Coronary artery (tissue), 2 donors: Measurements from ENCODE around the gene DLGAP5.
A peak's percentile ranks its signal among the peaks of the same experiment; 100 is the strongest.

Source experiments
- DNase-seq: peaks from one replicate; pipeline ENCODE4 v3.0.0-alpha.2; 2017; ENCODE audit warnings: low spot score
- H3K27ac ChIP-seq, 2 donors: fragments of 200-600 bp; sonication (generic); one replicate each; pipeline ENCODE4 v1.5.1; 2016 to 2019
- H3K4me3 ChIP-seq: fragments of 200-600 bp; sonication (generic); 2 replicates; pipeline ENCODE4 v1.5.1; 2016; ENCODE audit warnings: mild to moderate bottlenecking, moderate library complexity
- CTCF ChIP-seq: fragments of 200-600 bp; sonication (generic); IDR thresholded peaks from one replicate; pipeline ENCODE4 v1.5.1; 2019; ENCODE audit warnings: antibody characterized with exemption

DLGAP5 gene

GRCh38 chr14:55188686-55189295 is 2.6 kb downstream of the DLGAP5 start:
- no peak overlapping the region for H3K27ac ChIP-seq
- no peak for DNase-seq
- no peak overlapping the region for H3K4me3 ChIP-seq
- no peak for TF ChIP-seq CTCF

- TF ChIP-seq CTCF: no peak
- Histone ChIP-seq H3K4me3 (no peak overlapping the region), H3K27ac (no peak overlapping the region)
- no peak for DNase-seq
These were observed 11.0 kb downstream of the DLGAP5 start for GRCh38 chr14:55180434-55180833.

GRCh38 chr14:55180006-55180405 is 11.4 kb downstream of the DLGAP5 start:
- DNase-seq: no peak
- TF ChIP-seq CTCF: no peak
- no peak overlapping the region for H3K4me3 ChIP-seq
- no peak overlapping the region for H3K27ac ChIP-seq

- no peak overlapping the region for H3K27ac ChIP-seq
- no peak overlapping the region for H3K4me3 ChIP-seq
- TF ChIP-seq CTCF: no peak
- no peak for DNase-seq
These were observed 20.9 kb downstream of the DLGAP5 start for GRCh38 chr14:55170526-55170925.

GRCh38 chr14:55160989-55161388 is 30.4 kb downstream of the DLGAP5 start:
- Histone ChIP-seq H3K4me3 (no peak overlapping the region), H3K27ac (no peak overlapping the region)
- TF ChIP-seq CTCF: peak; percentile 29
- DNase-seq: no peak

- no peak overlapping the region for H3K27ac ChIP-seq
- H3K4me3 ChIP-seq: no peak overlapping the region
- no peak for DNase-seq
- no peak for TF ChIP-seq CTCF
These were observed 33.0 kb downstream of the DLGAP5 start for GRCh38 chr14:55158412-55158811.

- DNase-seq: no peak
- Histone ChIP-seq H3K4me3 (no peak overlapping the region), H3K27ac (no peak overlapping the region)
- TF ChIP-seq CTCF: no peak
These were observed 34.3 kb downstream of the DLGAP5 start for GRCh38 chr14:55157080-55157479.
